ENCODE measurements around the gene PTPRK. TPM values are rescaled to one million over a fixed set of nuclear protein-coding genes. Genes with fewer than 3 reads are reported as not detected.

PTPRK gene
- polyA plus RNA-seq, 3 donors: 0.01 TPM; not detected in 2

- Histone ChIP-seq H3K27ac (ENCODE audit: low read depth in 1 of 2, low read length in 2 of 2) (no peak overlapping the region), H3K9me3 (replicated peaks in 1 of 2; ENCODE audit: control insufficient read depth in 1 of 2, insufficient read depth in 1 of 2, low read length in 2 of 2) (no peaks in the 10 kb centered on the region), H3K4me2 (replicated peaks; ENCODE audit: extremely low read depth, low read length, poor library complexity, severe bottlenecking) (no peak overlapping the region), H3K79me2 (ENCODE audit: insufficient read depth, low read length) (no peaks in the 10 kb centered on the region), H3K9ac (ENCODE audit: insufficient read depth, low read length, poor library complexity, severe bottlenecking) (no peak overlapping the region), H4K20me1 (ENCODE audit: insufficient read depth, low read length) (no peaks in the 10 kb centered on the region), H2AFZ (ENCODE audit: insufficient read depth, low read depth, low read length, poor library complexity, severe bottlenecking) (no peak overlapping the region), H3K4me3 (replicated peaks in 1 of 3; ENCODE audit: low read depth in 2 of 3, low read length in 3 of 3) (no peak overlapping the region), H3K4me1 (ENCODE audit: control insufficient read depth in 1 of 2, insufficient read depth in 2 of 2, low read length in 2 of 2) (no peaks in the 10 kb centered on the region), H3K27me3 (ENCODE audit: control insufficient read depth in 2 of 2, insufficient read depth in 2 of 2, low read length in 2 of 2) (no peaks in the 10 kb centered on the region), H3K36me3 (replicated peaks in 1 of 2; ENCODE audit: control insufficient read depth in 1 of 2, insufficient read depth in 2 of 2, low read length in 2 of 2) (no peaks in the 10 kb centered on the region)
- peaks cover 0 to 2% (median 0%) of the 10 kb centered on the region in 3 donors for H3K27me3 Mint-ChIP-seq (ENCODE audit: low read depth in 3 of 3)
- no peaks in the 10 kb centered on the region for H3K36me3 Mint-ChIP-seq
- no peak overlapping the region for H3K4me3 Mint-ChIP-seq
- TF ChIP-seq CTCF (IDR thresholded peaks at IDR 0.05): no peak
- DNase-seq: no peak
- H3K9me3 Mint-ChIP-seq: peaks cover 0 to 11% (median 2%) of the 10 kb centered on the region in 7 donors
- no peaks in the 10 kb centered on the region for H3K4me1 Mint-ChIP-seq
- WGBS (ENCODE audit: insufficient coverage): 91% methylated on average over 4 of the region's 5 CpGs
- intact Hi-C loops (cut with micrococcal nuclease): no loop called here
- peak overlapping the region in 1 of 7 donors; percentile 76 for H3K27ac Mint-ChIP-seq
Observed at GRCh38 chr6:128053109-128053508, 467.3 kb downstream of the PTPRK start.

GRCh38 chr6:128047989-128048388 lies 472.4 kb downstream of the PTPRK start:
- no peaks in the 10 kb centered on the region for H3K79me2 ChIP-seq (ENCODE audit: insufficient read depth, low read length)
- no peak overlapping the region for H3K4me3 ChIP-seq (replicated peaks in 1 of 3; ENCODE audit: low read depth in 2 of 3, low read length in 3 of 3)
- H3K9me3 Mint-ChIP-seq: peaks cover 0 to 4% (median 0%) of the 10 kb centered on the region in 7 donors
- DNase-seq: no peak
- no peaks in the 10 kb centered on the region for H3K36me3 Mint-ChIP-seq
- no peak overlapping the region for H3K9ac ChIP-seq (ENCODE audit: insufficient read depth, low read length, poor library complexity, severe bottlenecking)
- no peaks in the 10 kb centered on the region for H3K27me3 ChIP-seq (ENCODE audit: control insufficient read depth in 2 of 2, insufficient read depth in 2 of 2, low read length in 2 of 2)
- WGBS (ENCODE audit: insufficient coverage): 100% methylated on average over 2 of the region's 3 CpGs
- H3K4me2 ChIP-seq (replicated peaks; ENCODE audit: extremely low read depth, low read length, poor library complexity, severe bottlenecking): no peak overlapping the region
- H3K27me3 Mint-ChIP-seq (ENCODE audit: low read depth in 3 of 3): peaks cover 0 to under 1% (median 0%) of the 10 kb centered on the region in 3 donors
- TF ChIP-seq CTCF (IDR thresholded peaks at IDR 0.05): no peak
- no peaks in the 10 kb centered on the region for H4K20me1 ChIP-seq (ENCODE audit: insufficient read depth, low read length)
- H2AFZ ChIP-seq (ENCODE audit: insufficient read depth, low read depth, low read length, poor library complexity, severe bottlenecking): no peak overlapping the region
- intact Hi-C loops (cut with micrococcal nuclease): no loop called here
- no peaks in the 10 kb centered on the region for H3K9me3 ChIP-seq (replicated peaks in 1 of 2; ENCODE audit: control insufficient read depth in 1 of 2, insufficient read depth in 1 of 2, low read length in 2 of 2)
- H3K4me3 Mint-ChIP-seq: no peak overlapping the region
- no peak overlapping the region for H3K27ac ChIP-seq (ENCODE audit: low read depth in 1 of 2, low read length in 2 of 2)
- no peaks in the 10 kb centered on the region for H3K4me1 Mint-ChIP-seq
- H3K27ac Mint-ChIP-seq: no peak overlapping the region
- no peaks in the 10 kb centered on the region for H3K4me1 ChIP-seq (ENCODE audit: control insufficient read depth in 1 of 2, insufficient read depth in 2 of 2, low read length in 2 of 2)
- H3K36me3 ChIP-seq (replicated peaks in 1 of 2; ENCODE audit: control insufficient read depth in 1 of 2, insufficient read depth in 2 of 2, low read length in 2 of 2): no peaks in the 10 kb centered on the region

Data from CD14-positive monocyte (primary cell).